Hematopoietic multipotent progenitor cell treated with erythropoietin and hydrocortisone succinate and interleukin-3 and kit ligand, for 8 days (in vitro differentiated cells): ENCODE data around the gene SULT4A1.
"Not testable (repeated sequence)": the region's sequence is repeated elsewhere in the genome, so short reads cannot be mapped to it uniquely, and the experiment has no call there.

Experiments
- DNase-seq: peaks from one replicate; pipeline ENCODE4 v3.0.0-alpha.2; 2015

Gene SULT4A1, protein sequence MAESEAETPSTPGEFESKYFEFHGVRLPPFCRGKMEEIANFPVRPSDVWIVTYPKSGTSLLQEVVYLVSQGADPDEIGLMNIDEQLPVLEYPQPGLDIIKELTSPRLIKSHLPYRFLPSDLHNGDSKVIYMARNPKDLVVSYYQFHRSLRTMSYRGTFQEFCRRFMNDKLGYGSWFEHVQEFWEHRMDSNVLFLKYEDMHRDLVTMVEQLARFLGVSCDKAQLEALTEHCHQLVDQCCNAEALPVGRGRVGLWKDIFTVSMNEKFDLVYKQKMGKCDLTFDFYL

DNA sequence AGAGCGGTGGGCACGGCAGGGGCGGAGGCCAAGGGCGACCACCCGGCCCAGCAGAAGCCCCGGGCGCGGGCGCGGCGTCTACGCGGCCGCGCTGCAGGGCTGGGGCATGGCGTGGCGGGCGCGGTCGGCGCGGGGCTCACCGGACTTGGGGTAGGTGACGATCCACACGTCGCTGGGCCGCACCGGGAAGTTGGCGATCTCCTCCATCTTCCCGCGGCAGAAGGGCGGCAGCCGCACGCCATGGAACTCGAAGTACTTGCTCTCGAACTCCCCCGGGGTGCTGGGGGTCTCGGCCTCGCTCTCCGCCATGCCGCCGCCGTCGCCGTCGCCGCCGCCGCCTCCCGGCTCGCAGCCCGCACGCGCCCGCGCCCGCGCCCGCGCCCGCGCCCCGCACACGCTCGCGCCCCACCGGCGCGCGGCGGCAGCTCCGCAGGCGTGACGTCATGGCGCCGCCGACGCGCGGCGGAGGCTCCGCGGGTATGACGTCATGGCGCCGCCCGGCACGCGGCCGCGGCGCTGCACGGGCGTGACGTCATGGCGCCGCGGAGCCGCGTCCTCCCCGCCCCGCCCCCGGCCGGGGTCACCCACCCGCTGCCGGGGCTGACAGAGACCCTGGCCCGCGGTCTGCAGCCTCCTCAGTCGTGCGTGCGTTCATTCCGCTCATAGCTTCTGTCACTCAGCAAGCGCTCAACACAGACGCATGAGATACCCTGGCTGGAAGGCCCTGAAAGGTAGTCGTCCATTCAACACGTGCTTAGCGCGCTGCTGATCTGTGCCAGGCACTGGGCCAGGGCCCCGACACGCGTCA is at the start of gene SULT4A1:
Gene SULT4A1 (minus strand): TSS at position 440 of the 808 bp plus-strand sequence. CDS start 131 bp downstream, at position 309.
- no peak for DNase-seq

DNA sequence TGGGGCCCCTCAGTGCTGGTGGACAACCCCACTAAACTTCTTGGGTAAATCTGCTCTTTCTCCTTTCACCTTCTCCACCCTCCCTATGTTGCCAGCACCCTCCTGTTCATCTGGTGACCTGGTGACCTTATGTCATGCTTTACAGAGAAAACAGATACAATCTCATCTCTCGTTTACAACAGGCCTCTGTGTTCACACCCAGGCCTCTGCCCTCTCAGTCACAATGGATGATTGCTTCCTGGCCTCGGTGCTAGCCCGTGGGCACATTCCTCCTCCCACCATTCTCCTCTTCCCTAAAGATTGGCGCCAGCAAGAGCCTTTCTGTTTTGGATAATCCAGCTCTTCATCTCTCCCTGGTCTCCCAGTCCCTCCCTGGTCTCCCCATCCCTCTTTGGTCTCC is 49.0 kb upstream of the SULT4A1 start:
- no peak for DNase-seq

DNA sequence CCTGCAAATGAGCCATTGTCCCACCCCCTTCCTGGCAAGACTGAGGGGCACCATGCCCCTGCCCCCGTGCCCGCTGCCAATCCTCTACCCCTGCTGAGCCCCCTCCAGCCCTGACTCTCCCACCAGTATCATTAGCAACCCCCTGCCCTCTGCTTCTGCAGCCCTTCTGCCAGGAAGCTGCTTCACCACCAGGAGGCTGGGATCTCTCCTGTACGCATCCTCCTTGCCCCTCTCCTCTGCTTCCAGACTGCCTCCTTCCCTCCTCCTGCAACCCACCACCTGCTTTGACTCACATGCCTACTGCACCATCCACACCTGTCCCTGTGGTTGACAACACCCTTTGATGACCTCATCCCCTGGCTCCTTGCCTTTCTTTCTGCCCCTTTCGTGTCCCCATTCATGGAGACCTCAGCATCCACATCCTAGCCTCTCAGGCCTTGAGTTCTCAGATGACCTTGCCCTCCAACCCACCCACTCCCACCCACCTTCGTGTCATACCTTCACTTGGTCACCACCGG is 47.9 kb upstream of the SULT4A1 start:
- DNase-seq, result no peak

DNA sequence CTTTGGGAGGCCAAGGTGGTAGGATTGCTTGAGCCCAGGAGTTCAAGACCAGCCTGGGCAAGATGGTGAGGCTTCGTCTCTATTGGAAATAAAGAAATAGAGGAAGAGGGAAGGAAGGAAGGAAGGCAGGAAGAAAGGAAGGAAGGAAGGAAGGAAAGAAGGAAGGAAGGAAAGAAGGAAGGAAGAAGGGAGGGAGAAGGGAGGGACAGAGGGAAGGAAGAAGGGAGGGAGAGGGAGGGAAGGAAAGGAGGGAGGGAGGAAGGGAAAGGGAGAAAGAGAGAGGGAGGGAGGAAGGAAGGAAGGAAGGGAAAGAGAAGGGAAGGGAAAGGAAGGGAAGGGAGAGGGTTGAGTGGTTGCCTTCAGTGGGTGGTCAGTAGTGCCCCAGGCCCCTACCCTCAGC is 47.4 kb upstream of the SULT4A1 start:
- DNase-seq, result no peak

DNA sequence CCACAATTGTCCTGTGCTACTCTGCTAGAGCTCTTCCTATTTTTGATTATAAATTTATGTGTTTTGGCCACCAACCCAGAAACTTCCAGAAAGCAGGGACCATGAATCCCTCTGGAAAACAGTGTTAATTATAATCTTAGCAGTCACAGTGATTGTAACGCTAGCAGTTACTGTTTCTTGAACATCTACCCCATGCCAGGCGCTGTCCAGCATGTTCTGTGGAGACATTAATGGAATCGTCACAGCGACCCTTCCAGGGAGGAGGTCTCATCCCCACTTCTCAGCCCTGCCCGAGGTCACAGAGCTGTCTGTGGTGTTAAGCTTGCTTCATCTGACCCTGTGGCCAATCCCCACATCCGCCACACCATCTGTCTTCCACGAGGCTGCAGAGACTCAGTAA is 43.4 kb upstream of the SULT4A1 start:
- no peak for DNase-seq

DNA sequence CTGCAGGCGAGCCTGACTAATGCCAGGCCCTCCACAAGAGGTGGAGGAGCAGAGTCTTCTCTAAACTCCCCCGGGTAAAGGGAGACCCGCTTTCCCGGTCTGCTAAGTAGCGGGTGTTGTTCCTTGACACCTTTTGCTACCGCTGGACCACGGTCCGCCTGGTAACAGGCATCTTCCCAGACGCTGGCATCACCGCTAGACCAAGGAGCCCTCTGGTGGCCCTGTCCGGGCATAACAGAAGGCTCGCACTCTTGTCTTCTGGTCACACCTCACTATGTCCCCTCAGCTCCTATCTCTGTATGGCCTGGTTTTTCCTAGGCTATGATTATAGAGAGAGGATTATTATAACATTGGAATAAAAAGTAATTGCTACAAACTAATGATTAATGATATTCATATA is 42.1 kb upstream of the SULT4A1 start:
- DNase-seq, result not testable (repeated sequence)

DNA sequence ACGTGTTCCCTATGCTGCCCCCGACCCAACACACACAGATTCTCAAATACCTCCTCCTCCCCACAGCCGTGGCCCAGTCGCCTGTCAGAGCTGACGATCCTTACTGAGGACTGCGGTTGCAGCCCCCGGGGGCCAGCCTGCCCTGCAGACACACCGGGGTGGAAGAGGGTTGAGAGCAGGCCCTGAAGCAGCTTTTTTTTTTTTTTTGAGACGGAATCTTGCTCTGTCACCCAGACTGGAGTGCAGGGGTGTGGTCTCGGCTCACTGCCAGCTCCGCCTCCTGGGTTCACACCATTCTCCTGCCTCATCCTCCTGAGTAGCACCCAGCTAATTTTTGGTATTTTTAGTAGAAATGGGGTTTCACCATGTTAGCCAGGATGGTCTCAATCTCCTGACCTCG is 40.7 kb upstream of the SULT4A1 start:
- peak; percentile 43 for DNase-seq

DNA sequence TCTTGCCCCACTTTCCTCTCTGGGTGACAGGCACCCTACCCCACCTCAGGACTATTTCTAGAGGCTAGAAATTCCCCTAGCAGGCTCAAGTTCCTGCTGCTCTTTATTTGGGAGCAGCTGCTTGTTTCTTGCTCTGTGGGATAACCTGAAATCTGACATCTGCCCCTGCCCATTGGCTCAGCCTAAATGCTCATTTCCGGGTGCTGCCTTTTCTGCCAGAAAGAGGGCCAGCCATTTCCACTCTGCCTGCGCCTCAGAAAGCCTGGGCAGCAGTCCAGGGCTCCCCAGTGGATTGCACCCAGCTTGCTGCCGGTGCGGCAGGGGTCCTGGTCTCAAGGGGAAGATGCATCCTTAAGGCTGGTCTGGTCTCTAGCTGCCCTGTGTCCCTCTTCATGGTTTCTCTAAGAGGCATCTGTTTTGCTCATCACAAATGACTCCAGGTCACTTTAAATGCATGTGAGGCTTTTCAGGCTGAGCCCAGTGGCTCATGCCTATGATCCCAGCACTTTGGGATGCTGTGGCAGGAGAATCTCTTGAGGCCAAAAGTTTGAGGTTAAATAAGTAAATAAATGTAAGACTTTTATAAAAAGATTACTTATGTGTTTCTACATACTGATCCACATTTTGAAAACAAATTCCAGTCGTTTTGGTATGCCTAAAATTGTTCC is 39.8 kb upstream of the SULT4A1 start:
- DNase-seq, result no peak

DNA sequence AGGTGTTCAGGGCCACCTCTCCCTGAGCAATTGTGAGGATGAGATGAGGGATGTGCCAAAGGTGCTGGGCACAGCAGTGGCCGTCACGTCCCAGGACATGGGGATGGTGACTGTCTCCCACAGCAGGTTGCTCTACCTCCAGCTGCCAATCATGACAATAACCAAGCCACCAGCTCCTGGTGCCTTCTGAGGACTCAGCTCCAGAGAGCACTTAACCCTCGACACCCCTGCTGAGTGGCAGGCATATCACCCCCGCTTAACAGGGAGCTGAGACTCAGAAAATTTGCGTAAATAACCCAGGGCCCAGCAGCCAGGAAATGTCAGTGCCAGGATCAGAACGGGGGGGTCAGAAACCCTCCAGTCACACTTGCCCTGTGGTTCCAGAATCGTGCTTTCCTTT is 37.9 kb upstream of the SULT4A1 start:
- DNase-seq, result no peak

DNA sequence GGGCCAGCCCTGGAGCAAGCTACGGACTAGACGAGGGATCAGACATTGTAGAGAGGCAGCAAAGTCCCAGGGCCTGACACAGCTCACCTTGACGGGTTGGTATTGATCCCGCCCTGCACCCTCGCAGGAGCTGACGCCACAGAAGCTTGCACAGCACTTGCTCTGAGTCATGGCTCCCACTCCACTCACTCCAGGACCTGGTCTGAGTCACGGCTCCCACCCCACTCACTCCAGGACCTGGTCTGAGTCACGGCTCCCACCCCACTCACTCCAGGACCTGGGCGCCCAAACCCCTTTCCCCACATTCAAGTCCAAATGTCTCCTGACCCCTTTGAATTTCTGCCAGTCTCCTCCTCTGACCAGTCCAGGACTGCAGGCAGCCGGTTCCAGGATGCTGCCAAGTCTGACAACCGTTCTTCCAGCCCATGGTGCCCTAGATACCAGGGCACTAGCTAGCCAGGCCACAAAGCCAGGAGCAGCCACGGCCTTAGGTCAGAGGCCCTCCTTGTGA is 35.5 kb upstream of the SULT4A1 start:
- DNase-seq, result no peak

DNA sequence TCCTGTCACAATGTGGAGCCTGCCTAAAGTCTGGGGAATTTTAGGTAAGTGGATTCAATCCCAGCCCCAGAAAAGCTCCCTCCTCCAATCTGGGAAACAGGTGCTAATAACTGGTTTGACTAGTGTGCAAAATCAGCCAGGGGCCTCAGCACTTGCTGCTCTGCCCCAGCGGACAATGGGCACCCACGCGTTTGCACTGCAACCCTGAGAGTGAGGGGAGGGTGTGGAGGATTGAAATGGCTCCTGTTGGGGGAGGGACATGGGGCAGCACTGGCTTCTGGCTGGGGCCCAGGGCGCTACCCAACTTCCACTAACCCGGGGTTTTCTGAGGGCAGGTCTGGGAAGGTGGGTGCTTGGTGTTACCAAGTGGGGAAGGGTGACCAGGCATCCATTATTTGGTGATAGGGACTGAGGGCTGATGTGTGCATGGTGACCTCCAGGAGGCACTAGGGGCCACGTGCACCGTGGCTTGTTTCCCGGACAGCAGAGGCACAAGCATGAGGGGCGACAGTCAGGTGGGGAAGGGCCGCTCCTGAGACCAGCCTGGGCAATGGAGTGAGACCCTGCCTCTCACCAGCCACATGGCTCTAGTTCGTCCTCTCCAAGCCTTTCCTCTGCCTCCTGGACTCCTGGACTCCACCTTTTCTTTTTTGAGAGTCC is 33.8 kb upstream of the SULT4A1 start:
- no peak for DNase-seq

DNA sequence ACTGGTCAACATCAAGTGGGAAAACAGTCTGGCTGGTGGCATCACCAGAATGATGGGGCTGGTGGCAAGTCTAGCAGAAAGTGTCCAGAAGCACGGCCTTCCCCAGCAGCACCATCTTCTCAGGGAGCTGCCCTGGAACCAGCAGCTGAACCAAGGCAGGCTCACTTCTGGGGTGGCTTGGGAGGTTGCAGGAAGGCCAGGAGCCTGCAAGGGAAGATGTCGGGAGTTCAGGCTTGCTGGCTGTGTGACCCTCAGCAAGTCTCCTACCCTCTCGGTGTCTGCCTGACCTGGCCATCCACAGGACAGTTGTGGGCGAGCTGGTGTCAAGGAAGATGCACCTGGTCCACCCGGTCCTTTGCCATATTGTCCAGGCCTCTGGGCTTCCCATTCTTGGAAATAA is 31.8 kb upstream of the SULT4A1 start:
- DNase-seq, result no peak

DNA sequence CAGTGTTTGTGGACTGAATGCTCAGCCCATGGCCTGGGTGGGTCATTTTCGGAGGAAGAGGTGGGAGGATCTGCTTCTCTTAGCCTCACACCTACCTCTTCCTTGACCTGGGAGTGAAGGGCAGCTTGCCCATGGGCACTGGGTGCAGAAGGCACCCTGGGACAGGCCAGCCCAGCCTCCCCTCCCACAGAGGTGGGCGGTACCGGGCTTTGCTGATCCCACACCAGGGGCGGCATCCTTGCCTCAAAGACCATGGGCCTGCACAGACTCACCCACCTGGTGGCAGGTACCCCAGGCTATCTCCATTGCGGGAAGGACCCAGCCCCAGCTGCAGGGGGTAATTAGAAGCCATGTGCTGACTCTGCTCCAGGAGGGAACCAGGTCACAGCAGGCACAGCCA is 31.0 kb upstream of the SULT4A1 start:
- DNase-seq, result no peak

DNA sequence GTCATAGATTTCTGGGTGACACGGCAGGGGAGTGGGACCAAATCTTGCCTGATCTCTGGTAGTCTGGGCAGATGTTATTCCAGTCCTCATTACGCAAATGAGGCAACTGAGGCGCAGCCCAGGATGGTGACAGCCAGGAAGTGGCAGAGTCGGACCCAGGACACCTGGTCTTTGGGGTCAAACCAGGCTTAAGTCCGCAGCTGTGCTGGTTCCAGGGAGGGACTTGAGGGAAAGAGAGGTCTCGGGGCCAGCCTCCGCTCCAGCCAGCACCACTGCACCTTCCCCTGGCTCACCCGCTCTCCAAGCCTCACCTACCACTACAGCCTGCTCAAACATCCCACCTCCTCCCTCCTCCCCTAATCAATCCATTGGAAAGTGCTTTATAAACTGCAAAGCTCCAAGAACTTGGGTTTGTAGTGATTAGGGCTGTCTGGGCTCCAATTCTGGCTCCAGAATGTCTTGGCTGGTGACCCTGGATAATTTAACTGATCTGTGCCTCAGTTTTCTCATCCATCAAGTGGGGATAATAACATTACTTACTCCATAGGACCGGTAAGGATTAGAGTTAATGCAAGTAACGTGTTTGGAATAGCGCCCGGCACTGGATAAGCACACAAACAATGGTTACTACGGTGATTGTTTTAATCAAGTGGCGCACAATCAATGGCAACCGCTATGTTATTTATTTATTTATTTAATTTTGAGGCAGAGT is 30.0 kb upstream of the SULT4A1 start:
- DNase-seq, result no peak

DNA sequence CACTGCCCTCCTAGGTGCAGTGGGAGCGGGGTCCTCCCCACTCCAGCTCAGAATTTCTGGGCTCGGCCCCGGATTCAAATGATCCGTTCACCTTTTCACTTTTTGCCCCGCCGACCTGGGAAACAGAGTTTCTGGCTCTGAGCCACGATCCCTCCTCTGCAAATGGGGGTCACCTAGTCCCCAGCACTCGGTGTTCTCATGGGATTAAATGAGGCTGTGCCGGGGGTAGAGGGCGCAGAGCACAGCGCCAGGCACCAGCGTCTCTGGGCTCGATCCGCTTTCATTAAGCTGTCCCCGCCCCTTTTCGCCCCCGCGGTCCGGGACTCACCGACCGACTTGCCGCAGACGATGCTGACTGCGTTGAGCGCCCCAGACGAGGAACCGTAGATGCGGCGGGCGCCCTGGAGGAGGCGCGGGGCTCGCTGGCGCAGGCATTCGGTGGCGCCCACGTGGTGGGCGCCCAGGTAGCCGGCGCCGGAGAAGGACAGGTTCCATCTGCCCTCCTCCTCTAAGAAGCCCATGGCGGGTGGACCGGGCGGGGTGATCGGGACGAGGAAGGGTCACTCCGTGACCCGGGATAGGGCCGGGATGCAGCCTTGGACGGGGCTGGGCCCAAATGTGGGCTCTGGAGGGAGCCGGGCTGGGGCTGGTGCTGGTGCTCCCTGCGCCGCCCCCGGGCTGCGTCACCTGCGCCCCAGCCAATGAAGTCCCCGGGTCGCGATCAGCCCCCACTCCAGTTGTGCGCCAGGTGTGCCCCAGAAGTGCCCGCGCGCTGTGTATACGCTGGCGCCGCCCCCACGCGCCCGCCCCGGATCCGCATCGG is 29.3 kb upstream of the SULT4A1 start, which contains the start of gene PNPLA5:
Gene PNPLA5 (minus strand): TSS at position 654 of the 823 bp plus-strand sequence. CDS start 133 bp downstream, at position 521.
- DNase-seq, result no peak

DNA sequence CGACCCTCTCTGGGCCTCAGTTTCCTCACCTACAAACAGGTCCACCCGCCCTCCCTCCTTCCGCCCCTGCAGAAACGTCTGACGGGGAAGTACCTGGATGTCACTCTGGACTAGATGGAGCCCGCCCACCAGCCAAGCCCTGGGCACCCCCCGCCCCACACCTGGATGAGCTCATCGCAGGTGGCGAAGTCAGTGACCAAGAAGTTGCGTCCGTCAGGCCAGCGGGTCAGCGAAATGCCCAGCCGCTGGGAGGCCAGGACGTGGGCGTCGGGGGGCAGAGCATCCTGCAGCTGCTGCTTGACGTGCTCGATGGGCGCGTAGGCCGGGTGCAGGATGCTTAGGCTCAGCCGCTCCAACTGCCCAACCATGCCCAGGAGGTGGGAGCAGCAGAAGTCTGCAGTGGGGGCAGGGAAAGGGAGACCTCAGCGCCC is 28.6 kb upstream of the SULT4A1 start:
- no peak for DNase-seq

DNA sequence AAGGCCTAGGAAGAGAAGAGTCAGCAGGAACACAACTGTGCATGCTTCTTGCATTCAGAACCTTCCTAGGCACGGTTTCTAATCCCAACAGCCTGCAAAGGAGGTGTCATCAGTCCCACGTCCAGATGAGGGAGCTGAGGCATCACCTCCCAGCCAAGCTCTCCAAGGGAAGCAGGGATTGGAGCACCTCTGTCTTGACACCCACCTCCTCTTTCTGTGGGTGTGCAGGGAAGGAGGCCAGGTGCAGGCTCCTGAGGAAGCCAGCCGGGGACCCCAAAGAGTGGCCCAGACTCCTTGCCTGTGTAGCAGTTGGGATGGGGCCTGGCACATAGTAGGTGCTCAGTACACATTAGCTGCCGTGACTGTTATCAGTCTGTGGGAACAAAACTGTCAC is 27.5 kb upstream of the SULT4A1 start:
- no peak for DNase-seq

DNA sequence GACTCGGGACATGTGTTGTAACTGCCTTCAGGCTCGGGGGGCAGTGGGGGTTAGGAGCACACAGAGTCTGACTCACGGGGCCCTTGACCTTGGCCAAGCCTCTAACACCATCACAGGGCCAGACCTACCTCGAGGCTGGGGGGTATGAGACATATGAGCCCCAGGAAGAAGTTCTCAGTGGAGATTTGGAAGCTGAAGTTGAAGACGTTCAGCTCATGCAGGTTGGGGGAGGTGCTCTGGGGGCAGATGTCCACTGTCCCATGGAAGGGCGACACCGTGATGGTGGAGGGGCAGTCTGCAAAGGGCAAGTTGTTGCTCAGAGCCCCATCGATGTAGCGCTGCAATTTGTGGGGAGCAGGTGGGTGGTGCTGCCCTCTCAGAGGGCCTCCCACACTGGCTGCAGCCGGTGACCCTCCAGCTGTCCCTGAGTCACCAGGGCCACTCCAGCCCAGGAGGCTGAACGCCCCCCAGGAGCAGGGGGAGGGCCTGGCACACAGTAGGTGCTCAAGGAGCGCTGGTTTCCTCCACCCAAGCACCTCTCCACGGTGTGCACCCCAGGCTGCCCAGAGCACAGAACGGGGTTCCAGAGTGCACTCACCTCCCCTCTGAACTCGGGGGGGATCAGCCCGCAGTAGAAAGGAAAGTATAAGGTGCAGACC is 27.0 kb upstream of the SULT4A1 start:
- DNase-seq, result no peak

DNA sequence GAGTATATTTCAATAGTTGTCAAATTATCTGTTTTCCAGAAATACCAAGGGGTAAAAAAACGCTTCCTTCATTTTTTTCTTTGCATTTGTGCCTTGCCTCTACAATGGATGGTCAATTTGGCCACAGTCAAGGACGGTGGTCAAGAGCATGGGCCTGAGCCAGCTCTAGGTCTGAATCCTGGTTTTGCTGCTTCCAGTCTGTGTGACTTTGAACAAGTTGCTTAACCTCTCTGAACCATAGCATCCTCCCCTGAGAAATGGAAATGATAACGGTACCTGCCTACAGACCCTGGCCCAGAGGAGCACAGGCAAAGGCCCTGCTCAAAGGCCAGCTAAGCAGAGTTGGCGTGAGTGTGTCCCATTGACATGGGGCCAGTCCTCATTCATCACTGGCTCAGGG is 26.4 kb upstream of the SULT4A1 start:
- DNase-seq, result no peak

DNA sequence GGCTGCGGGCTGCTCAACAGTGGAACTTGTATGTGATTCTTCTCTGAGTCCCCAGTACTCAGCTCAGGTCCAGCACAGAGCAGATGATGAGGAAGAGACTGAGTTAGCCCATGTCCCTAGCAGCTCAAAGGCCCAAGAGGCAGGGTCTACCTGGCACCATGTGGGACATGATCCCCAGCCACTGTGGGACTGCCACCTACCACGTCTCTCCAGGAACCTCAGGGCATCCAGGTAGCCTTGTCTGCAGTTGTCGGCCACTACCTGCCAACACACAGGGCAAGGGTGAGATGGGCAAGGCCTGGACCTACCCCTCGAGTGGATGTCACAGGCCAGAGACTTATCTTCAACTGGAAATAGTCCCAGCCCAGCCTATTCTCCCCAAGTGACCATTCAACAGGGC is 25.1 kb upstream of the SULT4A1 start:
- no peak for DNase-seq

DNA sequence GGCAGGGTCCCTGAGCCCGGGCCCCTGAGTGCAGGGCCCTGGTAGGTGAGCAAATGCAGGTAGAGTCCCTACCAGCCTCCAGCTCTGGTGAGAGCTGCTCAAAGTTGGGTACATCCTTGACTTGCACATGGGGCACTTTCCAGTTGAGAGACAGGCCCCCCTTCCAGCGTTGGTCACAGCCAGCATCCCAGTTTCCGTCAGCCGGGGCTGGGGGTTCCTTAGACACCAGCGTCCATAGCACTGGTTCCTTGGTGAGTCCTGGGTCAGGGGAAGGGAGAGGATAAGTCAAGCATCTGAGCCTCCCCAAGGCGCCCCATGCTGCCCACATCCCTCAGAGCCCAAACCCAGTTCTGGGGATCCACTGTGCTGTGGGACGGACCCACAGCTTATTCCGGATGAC is 23.9 kb upstream of the SULT4A1 start:
- no peak for DNase-seq
